ENCODE results near the gene ZNF76. TPM values are rescaled to one million over a fixed set of nuclear protein-coding genes. Genes with fewer than 3 reads are reported as not detected.

The ZNF76 gene
- total RNA-seq, 4 donors from 2014 or later: 19.6 to 52.5 (median 27.5) TPM

- Histone ChIP-seq H3K27me3 (no peaks in the 10 kb centered on the region), H3K27ac (no peak overlapping the region), H3K4me1 (peaks cover 26% of the 10 kb centered on the region), H3K4me3 (no peak overlapping the region), H3K36me3 (peaks cover 62% of the 10 kb centered on the region), H3K9me3 (no peaks in the 10 kb centered on the region)
- no peak for TF ChIP-seq POLR2AphosphoS5 (IDR thresholded peaks at IDR 0.05)
- TF ChIP-seq CTCF (IDR thresholded peaks at IDR 0.05): peak; percentile 32 to 62
- WGBS: 57% methylated on average over 10 of the region's 10 CpGs
- no peak for DNase-seq (ENCODE audit: low spot score in 2 of 2)
Observed at GRCh38 chr6:35294308-35294945, 34.9 kb downstream of the ZNF76 start.

- H3K36me3 ChIP-seq: peaks cover 56% of the 10 kb centered on the region
- TF ChIP-seq POLR2A (IDR thresholded peaks at IDR 0.05) (no peak), POLR2AphosphoS5 (IDR thresholded peaks at IDR 0.05) (no peak), CTCF (IDR thresholded peaks at IDR 0.05) (no peak), EP300 (IDR thresholded peaks at IDR 0.05) (no peak)
- H3K4me3 ChIP-seq: no peak overlapping the region
- peaks cover 31% of the 10 kb centered on the region for H3K4me1 ChIP-seq
- H3K9me3 ChIP-seq: no peaks in the 10 kb centered on the region
- 100% methylated on average over 2 of the region's 2 CpGs for WGBS
- H3K27me3 ChIP-seq: no peaks in the 10 kb centered on the region
- peak in 1 of 2 donors; percentile 34 for DNase-seq (ENCODE audit: low spot score in 2 of 2)
- H3K27ac ChIP-seq: no peak overlapping the region
Observed at GRCh38 chr6:35295036-35295435, 35.5 kb downstream of the ZNF76 start.

GRCh38 chr6:35295521-35296315, 36.2 kb downstream of the ZNF76 start:
- no peak overlapping the region for H3K27ac ChIP-seq
- no peaks in the 10 kb centered on the region for H3K9me3 ChIP-seq
- DNase-seq (ENCODE audit: low spot score in 2 of 2): no peak
- TF ChIP-seq POLR2A (IDR thresholded peaks at IDR 0.05) (no peak), POLR2AphosphoS5 (IDR thresholded peaks at IDR 0.05) (no peak), CTCF (IDR thresholded peaks at IDR 0.05) (no peak), EP300 (IDR thresholded peaks at IDR 0.05) (no peak)
- H3K4me3 ChIP-seq: no peak overlapping the region
- 38% methylated on average over 2 of the region's 3 CpGs for WGBS
- H3K4me1 ChIP-seq: peaks cover 38% of the 10 kb centered on the region
- H3K36me3 ChIP-seq: peaks cover 49% of the 10 kb centered on the region
- no peaks in the 10 kb centered on the region for H3K27me3 ChIP-seq

GRCh38 chr6:35296931-35297600, 37.5 kb downstream of the ZNF76 start:
- no peaks in the 10 kb centered on the region for H3K9me3 ChIP-seq
- peaks cover 36% of the 10 kb centered on the region for H3K36me3 ChIP-seq
- DNase-seq (ENCODE audit: low spot score in 2 of 2): no peak
- H3K4me3 ChIP-seq: peak overlapping the region; percentile 60
- peaks cover 46% of the 10 kb centered on the region for H3K4me1 ChIP-seq
- H3K27ac ChIP-seq: peak overlapping the region; percentile 90
- no peaks in the 10 kb centered on the region for H3K27me3 ChIP-seq
- 44% methylated on average over 4 of the region's 6 CpGs for WGBS
- TF ChIP-seq POLR2A (IDR thresholded peaks at IDR 0.05) (no peak), CTCF (IDR thresholded peaks at IDR 0.05) (no peak), EP300 (IDR thresholded peaks at IDR 0.05) (no peak), POLR2AphosphoS5 (IDR thresholded peaks at IDR 0.05) (no peak)

Data from suprapubic skin (tissue), 4 donors.